Adrenal gland (tissue), 12 donors: ENCODE measurements around the gene NAALADL2. TPM values are rescaled to one million over a fixed set of nuclear protein-coding genes. Genes with fewer than 3 reads are reported as not detected.

Experiments
- DNase-seq, 7 donors: peaks; one replicate each; pipeline ENCODE4 v3.0.0-alpha.2; 2019 to 2020
- H3K27ac ChIP-seq, 5 donors: fragments of 200-600 bp; sonication (generic) in 4 of 5; 1 replicate in 3 of 5; 2 replicates in 2 of 5; pipeline versions ENCODE4 v1.5.1 to v1.8.0; 2016 to 2020; ENCODE audit warnings: mild to moderate bottlenecking in 1 of 5
- H3K27me3 ChIP-seq: fragments of 200-600 bp; 2 replicates; pipeline ENCODE4 v1.8.0; 2021
- H3K36me3 ChIP-seq, 2 donors: fragments of 200-600 bp; replicated peaks in 1 of 2; 1 replicate in 1 of 2; 2 replicates in 1 of 2; pipeline versions ENCODE4 v1.5.1 to v1.8.0; 2018 to 2022
- H3K4me1 ChIP-seq, 2 donors: fragments of 200-600 bp; replicated peaks in 1 of 2; 1 replicate in 1 of 2; 2 replicates in 1 of 2; pipeline versions ENCODE4 v1.5.1 to v1.8.0; 2018 to 2021
- H3K4me3 ChIP-seq, 4 donors: fragments of 200-600 bp; sonication (generic) in 3 of 4; one replicate each; pipeline ENCODE4 v1.5.1; 2016 to 2018
- H3K9me3 ChIP-seq, 3 donors: fragments of 200-600 bp; sonication (generic) in 1 of 3; replicated peaks in 1 of 3; 1 replicate in 2 of 3; 2 replicates in 1 of 3; pipeline versions ENCODE4 v1.5.1 to v1.8.0; 2016 to 2021
- CTCF ChIP-seq, 6 experiments: fragments of 450-650 bp in 4 of 6; fragments of 200-600 bp in 2 of 6; sonication (generic) in 1 of 6; IDR thresholded peaks; 1 replicate in 5 of 6; 2 replicates in 1 of 6; pipeline versions ENCODE4 v1.5.1 to v1.8.0; 2016 to 2021; ENCODE audit warnings: antibody characterized with exemption in 6 of 6, mild to moderate bottlenecking in 2 of 6, moderate library complexity in 1 of 6
- POLR2A ChIP-seq, 2 donors: fragments of 450-650 bp; IDR thresholded peaks; one replicate each; pipeline ENCODE4 v1.6.1; 2017; ENCODE audit warnings: antibody characterized with exemption in 2 of 2, mild to moderate bottlenecking in 2 of 2, moderate library complexity in 1 of 2
- WGBS, 4 donors: extraction: QIAGEN DNeasy Blood & Tissue Kit in 2 of 4; methylation state at CpG; one replicate each; pipeline versions ENCODE4 v1.1.5 to v1.1.7; 2013 to 2017; 5-methylcytosine and 5-hydroxymethylcytosine counted together
- intact Hi-C, 2 donors: fragments of 100-400 bp; cut with DNase I; formaldehyde crosslinking; loops; one replicate each; pipeline versions ENCODE4 v1.14.1 to v1.15.0; 2022 to 2023
- polyA plus RNA-seq, 3 donors: library from polyadenylated mRNA; stranded (reverse); fragments of 200-250 nt in 2 of 3; fragments of 350-450 nt in 1 of 3; fragmentation: Illumina TruSeq in 1 of 3; extraction: RNeasy Lipid Tissue Mini Kit (QIAGEN cat#74804) in 1 of 3; gene quantifications; one replicate each; pipeline ENCODE4 v1.2.3, GENCODE V29; 2013 to 2014
- total RNA-seq, 9 donors: library from RNA; depleted of rRNA in 4 of 9; stranded (reverse); fragments of >200 nt in 4 of 9; fragments of 120-200 nt in 1 of 9; fragmentation: NEBNext Ultra II Directional in 1 of 9; extraction: Animal tissue kit (Norgen Biotek cat#: 25700) in 1 of 9; gene quantifications; one replicate each; pipeline versions ENCODE4 v1.1.0 to v1.2.4, GENCODE V29; 2013 to 2023
- donor health status: healthy with polysubstance abuse.
- donor health status: Bipolar disorder and iron deficiency.
- donor health status: DM: yes; HTN: yes; CAD: no.
- donor health status: DM: no; HTN: no; CAD: no.
- donor health status: DM: no; HTN: no; CAD: no.
- donor health status: DM: yes; HTN: yes; CAD: no.

The NAALADL2 gene
- total and polyA plus RNA-seq, 12 donors: 0.24 to 7.8 (median 4.8) TPM

- Histone ChIP-seq H3K9me3 (peaks cover 0 to 4% (median 0%) of the 10 kb centered on the region in 3 donors), H3K27ac (no peak overlapping the region), H3K4me3 (no peak overlapping the region), H3K27me3 (no peaks in the 10 kb centered on the region), H3K4me1 (no peaks in the 10 kb centered on the region), H3K36me3 (no peaks in the 10 kb centered on the region)
- no peak for DNase-seq
- TF ChIP-seq CTCF (IDR thresholded peaks at IDR 0.05) (no peak), POLR2A (IDR thresholded peaks at IDR 0.05) (no peak)
- intact Hi-C loops: no loop called here
- 27 to 33% (median 28%) methylated on average over 1 of the region's 1 CpG for WGBS, 4 donors
Observed at GRCh38 chr3:175222356-175222755, 363.2 kb downstream of the NAALADL2 start.

DNA sequence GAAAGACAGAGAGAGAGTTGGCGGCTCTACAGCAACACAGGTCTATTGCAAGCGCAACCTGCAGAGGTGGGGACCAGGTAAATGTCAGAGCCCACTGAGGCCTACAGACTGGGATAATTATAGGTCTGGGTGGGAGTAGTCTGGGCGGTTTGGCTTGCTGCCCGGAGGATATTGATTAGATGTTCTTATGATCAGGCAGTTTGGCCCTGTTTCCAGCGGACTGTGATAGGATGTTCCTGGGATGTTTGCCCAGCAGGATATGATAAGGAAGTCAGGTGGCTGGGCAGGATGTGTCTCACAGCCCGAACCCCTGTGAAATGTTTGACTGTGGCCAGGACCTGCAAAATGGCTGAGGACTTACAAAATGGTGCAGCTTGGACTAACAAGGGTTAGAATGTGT lies 364.9 kb downstream of the NAALADL2 start:
- no peaks in the 10 kb centered on the region for H3K36me3 ChIP-seq
- H3K27me3 ChIP-seq: no peaks in the 10 kb centered on the region
- peaks cover 0 to 4% (median 0%) of the 10 kb centered on the region in 3 donors for H3K9me3 ChIP-seq
- DNase-seq: peak in 2 of 7 donors; percentile 13 to 51
- H3K4me1 ChIP-seq: no peaks in the 10 kb centered on the region
- no peak overlapping the region for H3K27ac ChIP-seq
- intact Hi-C loops: no loop called here
- TF ChIP-seq POLR2A (IDR thresholded peaks at IDR 0.05) (no peak), CTCF (IDR thresholded peaks at IDR 0.05) (no peak)
- 55 to 76% (median 72%) methylated on average over 6 of the region's 6 CpGs for WGBS, 4 donors
- no peak overlapping the region for H3K4me3 ChIP-seq

GRCh38 chr3:175226444-175226843 lies 367.3 kb downstream of the NAALADL2 start:
- Histone ChIP-seq H3K36me3 (no peaks in the 10 kb centered on the region), H3K27ac (no peak overlapping the region), H3K27me3 (no peaks in the 10 kb centered on the region), H3K4me1 (no peaks in the 10 kb centered on the region), H3K9me3 (peaks cover 0 to 4% (median 0%) of the 10 kb centered on the region in 3 donors), H3K4me3 (no peak overlapping the region)
- intact Hi-C loops: no loop called here
- TF ChIP-seq CTCF (IDR thresholded peaks at IDR 0.05) (no peak), POLR2A (IDR thresholded peaks at IDR 0.05) (no peak)
- 70 to 81% (median 78%) methylated on average over 3 of the region's 3 CpGs for WGBS, 4 donors
- DNase-seq: no peak

DNA sequence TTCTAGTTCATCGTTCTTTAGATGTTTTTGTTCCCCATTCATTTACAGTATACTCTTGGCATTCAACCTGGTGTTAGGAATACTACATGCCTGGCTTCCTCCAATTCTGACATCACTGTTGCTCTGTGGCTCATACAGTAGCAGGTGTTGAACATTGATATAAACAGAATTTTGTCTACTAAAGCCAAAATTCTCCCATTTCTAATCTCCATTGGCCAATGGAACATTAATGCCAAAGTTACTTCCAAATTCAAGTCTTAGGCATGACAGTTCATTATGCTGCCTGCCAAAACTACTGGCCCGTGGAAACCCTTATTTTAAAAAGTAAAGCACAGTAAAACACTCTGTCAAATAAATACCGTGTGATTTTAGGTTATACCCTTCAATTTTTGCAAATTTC lies 368.0 kb downstream of the NAALADL2 start:
- WGBS, 4 donors: 67 to 79% (median 77%) methylated on average over 3 of the region's 3 CpGs
- no peak overlapping the region for H3K4me3 ChIP-seq
- no peaks in the 10 kb centered on the region for H3K27me3 ChIP-seq
- intact Hi-C loops: no loop called here
- no peaks in the 10 kb centered on the region for H3K4me1 ChIP-seq
- H3K9me3 ChIP-seq: peaks cover 0 to 4% (median 0%) of the 10 kb centered on the region in 3 donors
- no peak for TF ChIP-seq CTCF (IDR thresholded peaks at IDR 0.05)
- TF ChIP-seq POLR2A (IDR thresholded peaks at IDR 0.05): no peak
- no peak for DNase-seq
- no peak overlapping the region for H3K27ac ChIP-seq
- no peaks in the 10 kb centered on the region for H3K36me3 ChIP-seq
